Choroid plexus epithelial cell (primary cell): ENCODE measurements around the gene CREG1.

Experiments
- DNase-seq: peaks from one replicate; pipeline ENCODE4 v3.0.0-alpha.2; 2010; ENCODE audit warnings: low read depth
- H3K4me3 ChIP-seq: 2 replicates; pipeline ENCODE4 v1.5.1; 2011; ENCODE audit warnings: low read depth, mild to moderate bottlenecking, control low read depth, low read length, moderate library complexity
- TF ChIP-seq, protein P1 (sequence below): conservative IDR thresholded peaks from 2 replicates; pipeline ENCODE4 v1.5.1; 2011; ENCODE audit warnings: low read depth, mild to moderate bottlenecking, control low read depth, inconsistent platforms, low read length, moderate library complexity

The CREG1 gene

DNA sequence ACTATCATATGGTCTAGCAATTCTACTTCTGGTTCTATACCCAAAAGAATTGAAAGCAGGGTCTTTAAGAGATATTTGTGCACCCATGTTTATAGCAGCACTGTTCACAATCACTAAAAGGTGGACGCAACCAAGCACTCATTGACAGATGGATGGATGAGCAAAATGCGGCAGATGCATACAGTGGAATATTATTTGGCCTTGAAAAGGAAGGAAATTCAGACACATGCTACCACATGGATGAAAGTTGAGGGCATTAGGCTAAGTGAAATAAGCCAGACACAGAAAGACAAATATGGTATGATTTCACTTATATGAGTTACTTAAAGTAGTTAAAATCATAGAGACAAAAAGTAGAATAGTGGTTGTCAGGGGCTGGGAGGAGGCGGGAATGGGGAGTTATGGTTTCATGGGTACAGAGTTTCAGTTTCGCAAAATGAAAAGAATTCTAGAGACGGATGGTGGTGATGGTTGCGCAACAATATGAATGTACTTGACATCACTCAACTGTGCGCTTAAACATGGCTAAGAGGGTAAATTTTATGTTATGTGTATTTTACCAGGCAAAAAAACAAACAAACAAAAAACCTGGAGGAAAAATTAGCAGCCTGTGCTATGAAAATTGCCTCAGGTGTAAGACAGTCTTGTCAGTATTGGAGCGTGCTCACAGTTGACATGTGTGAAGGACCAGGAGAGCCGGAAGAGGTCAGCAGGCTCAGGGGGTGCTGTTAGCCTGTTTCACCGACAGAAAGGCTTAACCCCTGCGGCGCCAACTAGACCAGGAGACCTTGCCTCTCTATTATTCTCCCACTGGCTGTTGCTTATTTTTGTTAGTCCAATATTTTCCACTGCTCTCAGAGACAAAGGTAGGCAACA, 61.7 kb downstream of the CREG1 start:
- no peak for DNase-seq
- TF ChIP-seq, protein P1, sequence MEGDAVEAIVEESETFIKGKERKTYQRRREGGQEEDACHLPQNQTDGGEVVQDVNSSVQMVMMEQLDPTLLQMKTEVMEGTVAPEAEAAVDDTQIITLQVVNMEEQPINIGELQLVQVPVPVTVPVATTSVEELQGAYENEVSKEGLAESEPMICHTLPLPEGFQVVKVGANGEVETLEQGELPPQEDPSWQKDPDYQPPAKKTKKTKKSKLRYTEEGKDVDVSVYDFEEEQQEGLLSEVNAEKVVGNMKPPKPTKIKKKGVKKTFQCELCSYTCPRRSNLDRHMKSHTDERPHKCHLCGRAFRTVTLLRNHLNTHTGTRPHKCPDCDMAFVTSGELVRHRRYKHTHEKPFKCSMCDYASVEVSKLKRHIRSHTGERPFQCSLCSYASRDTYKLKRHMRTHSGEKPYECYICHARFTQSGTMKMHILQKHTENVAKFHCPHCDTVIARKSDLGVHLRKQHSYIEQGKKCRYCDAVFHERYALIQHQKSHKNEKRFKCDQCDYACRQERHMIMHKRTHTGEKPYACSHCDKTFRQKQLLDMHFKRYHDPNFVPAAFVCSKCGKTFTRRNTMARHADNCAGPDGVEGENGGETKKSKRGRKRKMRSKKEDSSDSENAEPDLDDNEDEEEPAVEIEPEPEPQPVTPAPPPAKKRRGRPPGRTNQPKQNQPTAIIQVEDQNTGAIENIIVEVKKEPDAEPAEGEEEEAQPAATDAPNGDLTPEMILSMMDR, result no peak
- no peak overlapping the region for H3K4me3 ChIP-seq
